HepG2 (cell line): ENCODE data around the gene WDR73. TPM values are rescaled to one million over a fixed set of nuclear protein-coding genes. Genes with fewer than 3 reads are reported as not detected.

Source experiments
- BRF2 ChIP-seq: sonication (generic); formaldehyde crosslinking; IDR thresholded peaks from 2 replicates; pipeline ENCODE4 v1.8.1; 2022; ENCODE audit warnings: mild to moderate bottlenecking, missing genetic modification reagents
- GPBP1L1 ChIP-seq: sonication (generic); formaldehyde crosslinking; IDR thresholded peaks from 2 replicates; pipeline ENCODE4 v1.5.0; 2020; ENCODE audit warnings: mild to moderate bottlenecking, missing genetic modification reagents
- HNF1B ChIP-seq: sonication (generic); formaldehyde crosslinking; IDR thresholded peaks from 2 replicates; pipeline ENCODE4 v1.5.1; 2020; ENCODE audit warnings: mild to moderate bottlenecking, moderate library complexity, missing genetic modification reagents
- JUNB ChIP-seq: sonication (generic); formaldehyde crosslinking; IDR thresholded peaks from 2 replicates; pipeline ENCODE4 v1.8.0; 2022; ENCODE audit warnings: missing genetic modification reagents, mild to moderate bottlenecking, borderline replicate concordance
- NFAT5 ChIP-seq: sonication (generic); formaldehyde crosslinking; IDR thresholded peaks from 2 replicates; pipeline ENCODE4 v1.4.0; 2020; ENCODE audit warnings: missing genetic modification reagents
- TAF15 ChIP-seq: fragments of 200-400 bp; formaldehyde crosslinking; IDR thresholded peaks from one replicate; pipeline ENCODE4 v1.6.1; 2018; ENCODE audit warnings: mild to moderate bottlenecking, low read depth, low read length; ENCODE audit not compliant: poor library complexity, severe bottlenecking
- YEATS2 ChIP-seq: sonication (generic); formaldehyde crosslinking; IDR thresholded peaks from 2 replicates; pipeline ENCODE4 v1.4.0; 2020; ENCODE audit warnings: missing genetic modification reagents, borderline replicate concordance
- ZMAT3 ChIP-seq: sonication (generic); formaldehyde crosslinking; conservative IDR thresholded peaks from 2 replicates; pipeline ENCODE4 v1.7.0; 2021; ENCODE audit warnings: missing genetic modification reagents
- ZNF101 ChIP-seq: sonication (generic); formaldehyde crosslinking; IDR thresholded peaks from 2 replicates; pipeline ENCODE4 v1.4.0; 2020; ENCODE audit warnings: mild to moderate bottlenecking, low read depth, missing genetic modification reagents, borderline replicate concordance
- ZNF263 ChIP-seq: sonication (generic); formaldehyde crosslinking; IDR thresholded peaks from 2 replicates; pipeline ENCODE4 v1.4.0; 2020; ENCODE audit warnings: missing genetic modification reagents
- ZNF451 ChIP-seq: sonication (generic); formaldehyde crosslinking; IDR thresholded peaks from 2 replicates; pipeline ENCODE4 v1.5.0; 2020; ENCODE audit warnings: mild to moderate bottlenecking, missing genetic modification reagents
- ZNF557 ChIP-seq: sonication (generic); formaldehyde crosslinking; IDR thresholded peaks from 2 replicates; pipeline ENCODE4 v1.4.0; 2020; ENCODE audit warnings: missing genetic modification reagents
- polyA plus RNA-seq, 8 experiments: library from polyadenylated mRNA; depleted of rRNA in 3 of 8; stranded (reverse) in 7 of 8; unstranded in 1 of 8; fragments of >200 nt; fragmentation: Illumina TruSeq in 4 of 8; extraction: Trizol in 4 of 8; gene quantifications; 2 replicates each; pipeline versions ENCODE4 v1.2.1 to v1.2.3, GENCODE V29; 2011 to 2016; ENCODE audit warnings: low read depth in 4 of 8, missing spikeins in 1 of 8, mixed read lengths in 1 of 8; ENCODE audit not compliant: insufficient read depth in 1 of 8
- total RNA-seq, 5 experiments: library from RNA; depleted of rRNA; stranded (reverse); fragments of >200 nt; fragmentation: Illumina TruSeq; extraction: Trizol; gene quantifications; 2 replicates each; pipeline ENCODE4 v1.2.3, GENCODE V29; 2016; ENCODE audit warnings: low read depth in 1 of 5

Gene WDR73
- total and polyA plus RNA-seq, 2 of the 13 experiments (the other 11 are each of a cell fraction or from before 2014, with no cell fraction given): 20.0 to 35.5 TPM

GRCh38 chr15:84600687-84601554 lies 53.2 kb downstream of the WDR73 start, which contains the start of gene ZSCAN2 (continued):
- TF ChIP-seq BRF2 (CRISPR knock-in tag): 0 out of 2 replicates have a peak, but pooled peaks have one; percentile 21
- TF ChIP-seq ZNF263 (CRISPR knock-in tag): 0 out of 2 replicates have a peak, but pooled peaks have one; percentile 42
- TF ChIP-seq GPBP1L1 (CRISPR knock-in tag): no peak
- TF ChIP-seq NFAT5: peak; percentile 50; the same call in 1 of the 2 replicates
- TF ChIP-seq TAF15: no peak
- no peak; the same call in 1 of the 2 replicates for TF ChIP-seq YEATS2
- peak; percentile 57; the same call in 1 of the 2 replicates for TF ChIP-seq HNF1B
- peak; percentile 57; the same call in 1 of the 2 replicates for TF ChIP-seq ZMAT3 (CRISPR knock-in tag)
- 0 out of 2 replicates have a peak, but pooled peaks have one; percentile 32 for TF ChIP-seq ZNF451 (CRISPR knock-in tag)
- no peak for TF ChIP-seq ZNF101 (CRISPR knock-in tag)
- no peak for TF ChIP-seq ZNF557 (CRISPR knock-in tag)
- no peak for TF ChIP-seq JUNB (CRISPR knock-in tag)
